HG02759 (cell line): Measurements from ENCODE around the gene IL1RN.
"Not testable (repeated sequence)": the region's sequence is repeated elsewhere in the genome, so short reads cannot be mapped to it uniquely, and the experiment has no call there.

Source experiments
- ATAC-seq: cut with Tn5 transposase; IDR thresholded peaks from one replicate; pipeline ENCODE4 v1.9.1; 2021; ENCODE audit warnings: mild to moderate bottlenecking, moderate library complexity; ENCODE audit not compliant: unreplicated experiment

The IL1RN gene

DNA sequence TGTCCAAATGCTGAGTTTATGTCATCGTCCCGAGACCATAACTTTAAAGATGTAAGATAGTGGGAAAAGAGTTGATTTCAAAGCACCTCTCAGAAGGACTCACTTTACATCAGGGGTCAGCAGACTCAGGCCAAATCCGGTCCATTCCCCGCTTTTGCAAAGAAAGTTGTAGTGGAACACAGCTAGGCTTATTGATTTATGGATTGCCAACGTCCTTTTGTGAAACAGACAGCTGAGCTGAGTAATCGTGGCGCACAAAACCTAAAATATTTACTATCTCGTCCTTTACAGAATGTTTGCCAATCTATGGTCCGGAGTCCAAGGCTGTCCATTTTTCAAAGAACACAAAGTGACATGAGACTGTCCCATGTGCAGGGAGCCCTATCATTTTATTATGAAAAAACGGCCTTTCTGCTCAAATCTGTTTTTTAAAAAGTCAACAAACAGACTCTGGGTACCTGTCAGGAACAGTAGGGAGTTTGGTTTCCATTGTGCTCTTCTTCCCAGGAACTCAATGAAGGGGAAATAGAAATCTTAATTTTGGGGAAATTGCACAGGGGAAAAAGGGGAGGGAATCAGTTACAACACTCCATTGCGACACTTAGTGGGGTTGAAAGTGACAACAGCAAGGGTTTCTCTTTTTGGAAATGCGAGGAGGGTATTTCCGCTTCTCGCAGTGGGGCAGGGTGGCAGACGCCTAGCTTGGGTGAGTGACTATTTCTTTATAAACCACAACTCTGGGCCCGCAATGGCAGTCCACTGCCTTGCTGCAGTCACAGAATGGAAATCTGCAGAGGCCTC is at the start of gene IL1RN:
Gene IL1RN, plus strand, starts transcription at position 754 of the 801 bp plus-strand sequence. Its CDS starts 27 bp downstream, at position 781.
- no peak for ATAC-seq

DNA sequence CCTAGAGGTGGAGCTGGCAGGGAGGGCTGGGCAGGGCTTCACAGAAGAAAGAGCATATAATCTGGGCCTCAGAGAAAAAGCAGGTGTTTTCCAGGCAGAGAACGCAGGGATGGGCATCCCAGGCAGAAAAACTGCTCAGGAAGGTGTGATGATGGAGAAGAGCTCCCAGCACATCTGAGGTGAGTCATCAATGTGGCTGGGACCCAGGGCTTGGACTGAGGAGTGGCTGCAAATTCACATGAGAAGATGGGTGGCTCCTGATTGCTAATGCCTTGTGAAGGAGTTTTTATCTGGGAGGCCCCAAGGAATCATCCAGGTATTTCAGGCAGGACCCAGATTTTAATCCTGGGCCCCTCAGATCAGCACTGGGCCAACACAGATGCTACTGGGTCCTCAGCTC is 49.5 kb upstream of the IL1RN start:
- no peak for ATAC-seq

DNA sequence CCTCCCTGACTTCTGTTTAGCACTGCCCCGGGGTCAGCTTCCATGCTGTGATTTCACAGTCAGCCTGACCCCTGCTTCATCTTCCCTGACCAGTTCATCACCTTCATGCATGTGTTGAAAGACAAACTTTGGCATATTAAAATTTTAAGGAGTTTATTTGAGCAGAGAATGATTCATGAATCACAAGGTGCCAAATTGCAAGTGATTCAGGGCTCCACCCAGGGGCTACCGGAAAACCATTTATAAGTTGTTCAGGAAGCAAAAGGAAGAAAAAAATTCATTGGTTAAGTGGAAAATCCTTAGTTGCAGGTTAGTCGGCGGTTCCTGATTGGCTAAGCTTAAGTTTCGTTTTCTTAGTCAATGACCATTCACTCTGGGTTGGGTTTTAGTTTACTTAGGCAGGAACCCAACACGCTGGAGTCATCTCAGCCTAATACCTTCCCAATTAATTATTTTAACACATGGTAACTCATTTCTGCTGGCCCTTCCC is 49.0 kb upstream of the IL1RN start:
- no peak for ATAC-seq

GRCh38 chr2:113079131-113079530 is 48.3 kb upstream of the IL1RN start:
- ATAC-seq = no peak

GRCh38 chr2:113080134-113080533 is 47.3 kb upstream of the IL1RN start:
- ATAC-seq = no peak

GRCh38 chr2:113081488-113082210 is 45.7 kb upstream of the IL1RN start:
- no peak for ATAC-seq

- ATAC-seq = no peak
Measured at GRCh38 chr2:113083296-113083695, 44.1 kb upstream of the IL1RN start.

- ATAC-seq = no peak
Measured at GRCh38 chr2:113084249-113085000, 43.0 kb upstream of the IL1RN start.

DNA sequence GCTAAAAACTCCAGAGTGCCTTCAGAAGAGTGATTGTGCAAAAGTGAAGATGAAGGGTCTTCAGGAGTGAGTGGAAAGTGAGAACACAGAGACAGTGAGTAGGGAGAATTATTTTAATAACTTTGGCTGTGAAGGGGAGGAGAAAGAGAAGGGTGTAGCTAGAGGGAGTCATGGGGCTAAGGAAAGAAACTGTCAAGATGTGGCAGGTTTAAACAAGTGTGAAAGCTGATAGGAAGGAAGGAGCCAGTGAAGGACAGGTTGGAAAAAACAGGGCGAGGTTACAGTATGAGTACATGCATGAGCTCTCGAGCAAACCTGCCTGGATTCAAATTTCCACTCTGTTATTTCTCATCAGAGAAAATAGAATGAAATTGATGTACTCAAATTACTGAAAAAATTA is 41.9 kb upstream of the IL1RN start:
- no peak for ATAC-seq

GRCh38 chr2:113088213-113088992 is 39.0 kb upstream of the IL1RN start:
- no peak for ATAC-seq

DNA sequence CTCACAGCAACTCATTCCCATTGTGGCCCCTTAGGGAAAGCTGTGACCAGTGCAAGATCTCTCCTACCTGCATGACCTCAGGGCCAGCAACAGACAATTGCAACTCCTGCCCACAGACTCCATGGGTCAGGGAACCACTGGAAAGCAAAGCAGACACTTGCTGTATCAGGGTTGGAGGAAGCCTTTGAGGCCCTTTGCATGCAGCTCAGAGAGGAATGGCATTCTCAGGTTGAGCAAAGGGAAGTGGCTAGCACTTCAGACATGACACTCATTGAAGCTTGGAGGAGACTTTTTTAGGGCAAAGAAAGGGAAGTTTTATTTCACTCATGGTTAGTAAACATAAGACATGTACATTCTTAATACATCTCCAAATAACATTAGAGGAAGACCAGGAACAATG is 37.5 kb upstream of the IL1RN start:
- ATAC-seq = no peak

- ATAC-seq = no peak
Measured at GRCh38 chr2:113091231-113091896, 36.0 kb upstream of the IL1RN start.

- no peak for ATAC-seq
Measured at GRCh38 chr2:113092864-113093612, 34.4 kb upstream of the IL1RN start.

GRCh38 chr2:113093613-113093977 is 33.8 kb upstream of the IL1RN start:
- no peak for ATAC-seq

GRCh38 chr2:113096306-113096705 is 31.1 kb upstream of the IL1RN start:
- not testable (repeated sequence) for ATAC-seq

DNA sequence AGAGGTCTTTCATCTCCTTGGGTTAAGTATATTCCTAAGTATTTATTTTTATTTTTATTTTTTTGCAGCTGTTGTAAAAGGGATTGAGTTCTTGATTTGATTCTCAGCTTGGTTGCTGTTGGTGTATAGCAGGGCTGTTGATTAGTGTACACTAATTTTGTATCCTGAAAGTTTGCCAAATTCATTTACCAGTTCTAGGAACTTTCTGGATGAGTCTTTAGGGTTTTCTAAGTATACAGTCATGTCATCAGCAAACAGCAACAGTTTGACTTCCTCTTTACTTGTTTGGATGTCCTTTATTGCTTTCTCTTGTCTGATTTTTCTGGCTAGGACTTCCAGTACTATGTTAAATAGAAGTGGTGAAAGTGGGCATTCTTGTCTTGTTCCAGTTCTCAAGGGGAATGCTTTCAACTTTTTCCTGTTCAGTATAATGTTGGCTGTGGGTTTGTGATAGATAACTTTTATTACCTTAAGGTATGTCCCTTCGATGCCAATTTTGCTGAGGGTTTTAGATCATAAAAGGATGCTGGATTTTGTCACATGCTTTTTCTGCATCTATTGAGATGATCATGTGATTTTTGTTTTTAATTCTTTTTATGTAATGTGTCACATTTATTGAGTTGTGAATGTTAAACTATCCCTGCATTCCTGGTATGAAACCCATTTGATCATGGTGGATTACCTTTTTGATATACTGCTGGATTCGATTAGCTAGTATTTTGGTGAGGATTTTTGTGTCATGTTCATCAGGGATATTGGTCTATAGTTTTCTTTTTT is 30.4 kb upstream of the IL1RN start:
- not testable (repeated sequence) for ATAC-seq

DNA sequence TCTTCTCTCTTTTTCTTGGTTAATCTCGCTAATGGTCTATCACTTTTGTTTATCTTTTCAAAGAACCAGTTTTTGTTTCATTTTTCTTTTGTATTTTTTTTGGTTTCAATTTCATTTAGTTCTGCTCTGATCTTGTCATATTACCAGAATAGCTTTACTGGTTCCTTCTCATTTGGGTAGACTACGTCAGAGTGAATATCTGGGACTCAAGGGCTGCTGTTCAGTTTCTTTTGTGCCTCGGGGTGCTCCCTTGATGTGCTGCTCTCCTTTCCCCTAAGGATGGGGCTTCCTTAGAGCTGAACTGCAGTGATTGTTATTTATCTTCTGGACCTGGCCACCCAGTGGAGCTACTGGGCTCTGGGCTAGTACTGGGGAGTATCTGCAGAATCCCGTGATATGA is 29.4 kb upstream of the IL1RN start:
- ATAC-seq = no peak

- ATAC-seq = no peak
Measured at GRCh38 chr2:113098532-113098931, 28.9 kb upstream of the IL1RN start.

- no peak for ATAC-seq
Measured at GRCh38 chr2:113102133-113102532, 25.3 kb upstream of the IL1RN start.
